Adipocyte (in vitro differentiated cells): ENCODE results near the gene KRT76.

Experiments used
- DNase-seq: peaks from one replicate; pipeline ENCODE4 v3.0.0-alpha.2; 2015; ENCODE audit warnings: low read depth
- H3K27me3 ChIP-seq: replicated peaks from 2 replicates; pipeline ENCODE4 v1.7.0; 2013; ENCODE audit warnings: mild to moderate bottlenecking, low read length, moderate library complexity; ENCODE audit not compliant: control insufficient read depth, insufficient read depth
- H3K36me3 ChIP-seq: 2 replicates; pipeline ENCODE4 v1.7.0; 2013; ENCODE audit warnings: low read length, mild to moderate bottlenecking, moderate library complexity; ENCODE audit not compliant: control insufficient read depth, insufficient read depth, severe bottlenecking
- H3K4me1 ChIP-seq: 2 replicates; pipeline ENCODE4 v1.7.0; 2013; ENCODE audit warnings: mild to moderate bottlenecking, low read length, moderate library complexity; ENCODE audit not compliant: control insufficient read depth, insufficient read depth
- H3K4me3 ChIP-seq: 2 replicates; pipeline ENCODE4 v1.7.0; 2013; ENCODE audit warnings: mild to moderate bottlenecking, low read length, moderate library complexity
- H3K9ac ChIP-seq: 2 replicates; pipeline ENCODE4 v1.7.0; 2013; ENCODE audit warnings: mild to moderate bottlenecking, low read length, moderate library complexity
- H3K9me3 ChIP-seq: 2 replicates; pipeline ENCODE4 v1.7.0; 2013; ENCODE audit warnings: mild to moderate bottlenecking, low read length, moderate library complexity; ENCODE audit not compliant: control insufficient read depth

The KRT76 gene

DNA sequence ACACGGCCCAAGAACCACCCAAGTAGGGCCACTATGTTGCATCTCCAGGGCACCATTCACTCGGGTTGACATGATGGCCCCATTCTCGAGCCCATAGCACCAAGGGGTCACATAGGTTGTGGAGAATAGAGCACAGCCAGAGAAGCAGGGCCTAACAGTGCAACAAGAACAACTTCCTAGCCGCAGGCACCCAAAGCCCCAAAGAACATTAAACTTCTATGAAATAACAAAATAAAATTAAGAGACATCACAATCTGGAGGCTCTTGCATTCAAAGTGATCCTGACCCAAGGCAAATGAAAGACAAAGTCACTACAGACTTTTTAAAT, 34.9 kb upstream of the KRT76 start:
- no peak for DNase-seq
- Histone ChIP-seq H3K36me3 (no peaks in the 10 kb centered on the region), H3K4me3 (no peak overlapping the region), H3K27me3 (peaks cover 59% of the 10 kb centered on the region), H3K9me3 (no peaks in the 10 kb centered on the region), H3K4me1 (no peaks in the 10 kb centered on the region), H3K9ac (no peak overlapping the region)

DNA sequence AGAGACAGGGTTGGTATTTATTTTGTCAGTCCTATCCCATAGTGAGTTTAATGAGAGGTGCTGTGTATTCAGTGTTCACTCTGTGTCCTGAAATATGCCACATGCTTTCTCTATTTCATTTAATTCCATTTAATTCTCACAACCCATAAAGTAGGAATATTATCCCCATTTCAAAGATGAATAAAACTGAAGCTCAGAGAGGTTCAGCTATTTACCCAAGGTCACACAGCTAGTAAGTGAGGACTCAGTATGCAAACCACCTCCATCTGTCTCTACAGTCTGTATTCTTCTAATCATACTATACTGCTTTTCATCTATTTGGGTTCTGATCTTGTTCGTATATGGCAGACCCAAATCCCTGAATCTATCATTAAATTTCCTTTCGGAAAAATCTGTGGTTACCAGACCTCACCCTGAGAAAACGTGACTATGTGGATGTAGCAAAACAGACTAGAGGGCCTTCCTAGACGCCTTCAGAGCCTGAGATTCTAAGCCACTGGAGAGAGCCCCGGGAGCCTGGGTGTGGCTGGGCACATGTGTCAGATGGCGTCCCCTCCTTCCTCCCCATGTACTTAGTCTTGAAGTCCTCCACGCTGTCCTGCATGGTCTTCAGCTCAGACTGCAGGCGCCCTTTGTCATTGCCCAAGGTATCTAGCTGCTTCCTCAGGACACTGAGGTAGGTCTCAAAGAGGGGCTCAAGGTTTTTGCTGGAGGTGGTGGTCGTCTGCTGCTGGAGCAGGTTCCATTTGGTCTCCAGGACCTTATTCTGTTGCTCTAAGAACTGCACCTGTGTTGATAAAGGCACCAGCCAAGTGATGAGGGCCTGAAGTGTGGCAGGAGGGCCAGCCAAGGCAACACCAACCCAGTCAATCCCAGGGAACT, 34.3 kb upstream of the KRT76 start:
- Histone ChIP-seq H3K4me3 (no peak overlapping the region), H3K36me3 (no peaks in the 10 kb centered on the region), H3K27me3 (peaks cover 61% of the 10 kb centered on the region), H3K4me1 (no peaks in the 10 kb centered on the region), H3K9ac (no peak overlapping the region), H3K9me3 (no peaks in the 10 kb centered on the region)
- DNase-seq = no peak

DNA sequence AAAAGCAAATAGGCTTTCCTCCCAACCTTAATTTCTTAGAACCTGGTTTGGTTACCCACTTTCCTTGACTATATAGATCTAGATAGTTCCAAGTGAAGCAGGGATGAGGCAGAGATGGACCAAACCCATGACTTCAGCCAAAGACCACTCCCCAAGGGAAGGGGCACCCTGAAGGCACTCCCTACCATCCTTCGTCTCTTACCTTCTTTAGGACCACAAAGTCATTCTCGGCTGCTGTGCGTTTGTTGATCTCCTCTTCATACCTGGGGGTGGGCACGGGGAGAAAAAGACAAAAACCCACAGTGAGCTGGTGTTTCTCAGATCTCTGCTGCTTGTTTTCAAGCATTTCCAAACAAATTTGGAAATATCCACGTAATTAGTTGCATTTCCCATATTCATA, 33.4 kb upstream of the KRT76 start:
- no peaks in the 10 kb centered on the region for H3K4me1 ChIP-seq
- no peaks in the 10 kb centered on the region for H3K9me3 ChIP-seq
- DNase-seq = no peak
- H3K27me3 ChIP-seq = peaks cover 70% of the 10 kb centered on the region
- no peaks in the 10 kb centered on the region for H3K36me3 ChIP-seq
- no peak overlapping the region for H3K4me3 ChIP-seq
- H3K9ac ChIP-seq = no peak overlapping the region

DNA sequence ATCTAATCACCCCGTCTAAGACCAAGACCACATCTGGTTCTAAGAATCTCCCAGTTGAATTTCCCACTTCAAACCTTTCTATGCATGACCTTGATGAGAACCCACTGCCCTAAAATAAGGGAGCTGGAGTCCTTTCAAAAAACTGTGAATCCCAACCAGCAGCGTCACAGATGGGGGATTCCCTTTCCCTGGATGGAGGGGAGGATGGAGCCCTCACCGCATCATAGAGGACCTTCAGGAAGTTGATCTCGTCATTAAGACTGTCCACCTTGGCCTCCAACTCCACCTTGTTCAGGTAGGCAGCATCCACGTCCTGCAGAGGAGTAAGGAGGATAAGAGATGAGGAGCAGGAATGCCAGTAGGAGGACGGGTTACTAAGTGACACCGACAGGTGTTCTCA, 32.0 kb upstream of the KRT76 start:
- no peak overlapping the region for H3K9ac ChIP-seq
- no peak for DNase-seq
- no peaks in the 10 kb centered on the region for H3K9me3 ChIP-seq
- H3K4me3 ChIP-seq = no peak overlapping the region
- H3K4me1 ChIP-seq = no peaks in the 10 kb centered on the region
- H3K27me3 ChIP-seq = peaks cover 74% of the 10 kb centered on the region
- H3K36me3 ChIP-seq = no peaks in the 10 kb centered on the region

DNA sequence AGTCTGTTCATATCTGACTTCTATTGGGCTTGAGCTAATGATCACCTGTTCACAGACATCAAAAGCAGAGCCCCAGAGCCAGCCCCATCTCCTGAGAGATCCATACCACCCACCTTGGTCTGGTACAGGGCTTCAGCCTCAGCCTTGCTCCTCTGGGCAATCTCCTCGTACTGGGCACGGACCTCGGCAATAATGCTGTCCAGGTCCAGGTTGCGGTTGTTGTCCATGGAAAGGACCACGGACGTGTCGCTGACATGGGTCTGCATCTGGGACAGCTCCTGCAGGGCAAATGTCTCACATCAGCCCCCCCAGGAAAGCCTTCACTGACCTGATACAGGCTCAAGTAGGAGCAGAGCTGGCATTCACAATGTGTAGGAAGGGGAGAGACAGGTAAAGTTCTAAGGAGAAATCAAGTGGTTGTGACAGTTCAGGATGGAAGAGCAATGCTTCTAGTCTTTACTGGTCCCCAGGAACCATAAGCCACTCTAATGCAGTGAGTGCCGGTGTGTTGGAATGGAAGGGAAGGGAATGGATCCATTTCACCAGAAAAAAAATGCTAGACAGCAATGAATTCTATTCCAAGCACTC, 31.5 kb upstream of the KRT76 start:
- Histone ChIP-seq H3K4me3 (no peak overlapping the region), H3K27me3 (peaks cover 73% of the 10 kb centered on the region)
- no peak for DNase-seq

DNA sequence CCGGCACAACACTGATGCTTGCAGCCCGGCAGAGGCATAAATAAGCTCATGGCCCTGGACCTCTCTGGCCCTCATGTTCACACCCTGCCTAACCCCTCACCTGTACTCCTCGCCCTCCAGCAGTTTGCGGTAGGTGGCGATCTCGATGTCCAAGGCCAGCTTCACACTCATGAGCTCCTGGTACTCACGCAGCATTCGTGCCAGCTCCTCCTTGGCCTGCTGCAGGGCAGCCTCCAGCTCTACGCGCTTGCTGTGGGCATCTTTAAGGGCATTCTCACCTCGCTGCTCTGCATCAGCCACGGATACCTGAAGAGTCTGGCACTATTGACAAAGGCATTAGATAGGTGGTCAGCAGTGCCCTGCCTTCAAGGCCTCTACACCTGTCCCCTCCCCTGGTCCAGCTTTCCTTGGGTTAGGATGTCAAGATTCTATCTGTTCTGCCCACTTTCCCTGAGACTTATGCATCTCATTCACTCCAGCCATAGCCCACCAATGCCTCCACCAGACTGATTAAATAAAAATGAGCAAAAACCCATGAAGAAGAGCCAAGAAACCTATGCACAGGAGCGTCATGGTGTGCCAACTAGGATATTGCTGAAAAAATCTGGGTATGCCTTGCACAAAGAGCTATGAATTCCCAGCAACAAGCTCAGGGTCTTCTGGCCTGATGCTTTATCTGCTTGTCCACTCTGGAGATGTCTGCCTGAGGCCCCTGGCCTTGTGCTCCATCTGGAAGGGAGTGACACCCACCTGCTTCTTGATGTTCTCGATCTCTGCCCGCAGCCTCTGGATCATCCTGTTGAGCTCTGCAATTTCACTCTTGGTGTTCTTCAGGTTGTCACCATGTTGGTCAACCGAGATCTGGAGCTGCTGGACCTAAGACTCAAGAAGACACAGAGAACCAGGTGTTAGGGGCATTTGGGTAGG, 30.7 kb upstream of the KRT76 start:
- no peak for DNase-seq
- H3K36me3 ChIP-seq = no peaks in the 10 kb centered on the region
- no peaks in the 10 kb centered on the region for H3K4me1 ChIP-seq
- H3K27me3 ChIP-seq = peaks cover 76% of the 10 kb centered on the region
- no peaks in the 10 kb centered on the region for H3K9me3 ChIP-seq
- H3K9ac ChIP-seq = no peak overlapping the region
- H3K4me3 ChIP-seq = no peak overlapping the region

More for the DNA sequence above, 31.5 kb upstream of the KRT76 start:
- no peaks in the 10 kb centered on the region for H3K9me3 ChIP-seq
- no peak overlapping the region for H3K9ac ChIP-seq
- H3K4me1 ChIP-seq = no peaks in the 10 kb centered on the region
- no peaks in the 10 kb centered on the region for H3K36me3 ChIP-seq

DNA sequence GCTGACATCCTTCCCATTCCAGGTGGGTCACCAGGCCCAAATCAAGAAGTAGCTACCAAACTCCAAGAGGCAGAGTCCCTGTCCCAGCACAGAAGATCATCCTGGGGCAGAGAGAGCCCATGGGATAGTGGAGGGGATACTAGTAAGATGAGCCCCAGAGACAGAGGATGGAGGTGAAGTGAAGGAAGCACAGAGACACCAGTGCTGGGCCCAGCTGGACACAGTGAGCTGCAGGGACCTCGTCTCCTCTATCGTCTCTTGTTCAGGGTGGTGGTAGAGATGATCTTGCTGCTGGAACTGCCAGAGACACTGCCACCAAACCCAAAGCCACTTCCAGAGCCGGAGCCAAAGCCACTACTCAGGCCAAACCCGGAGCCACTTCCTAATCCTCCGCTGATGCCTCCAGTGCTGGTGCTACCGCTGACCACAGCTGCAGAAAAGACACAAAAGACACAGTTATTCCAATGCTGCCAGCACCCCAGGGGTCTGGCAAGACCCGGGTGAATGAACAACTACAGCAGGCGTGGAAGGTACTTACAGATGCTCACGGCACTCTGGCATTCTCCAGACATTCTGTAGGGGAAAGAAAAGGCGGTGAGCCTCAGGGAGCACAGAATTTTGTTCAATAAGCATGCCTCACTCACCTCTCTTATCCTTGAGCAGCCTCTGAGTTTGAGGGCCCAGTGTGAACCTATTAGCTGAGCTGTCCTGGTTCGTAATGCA, 29.8 kb upstream of the KRT76 start:
- no peaks in the 10 kb centered on the region for H3K4me1 ChIP-seq
- DNase-seq = no peak
- no peaks in the 10 kb centered on the region for H3K9me3 ChIP-seq
- no peak overlapping the region for H3K4me3 ChIP-seq
- H3K9ac ChIP-seq = no peak overlapping the region
- H3K27me3 ChIP-seq = peaks cover 68% of the 10 kb centered on the region
- H3K36me3 ChIP-seq = no peaks in the 10 kb centered on the region

DNA sequence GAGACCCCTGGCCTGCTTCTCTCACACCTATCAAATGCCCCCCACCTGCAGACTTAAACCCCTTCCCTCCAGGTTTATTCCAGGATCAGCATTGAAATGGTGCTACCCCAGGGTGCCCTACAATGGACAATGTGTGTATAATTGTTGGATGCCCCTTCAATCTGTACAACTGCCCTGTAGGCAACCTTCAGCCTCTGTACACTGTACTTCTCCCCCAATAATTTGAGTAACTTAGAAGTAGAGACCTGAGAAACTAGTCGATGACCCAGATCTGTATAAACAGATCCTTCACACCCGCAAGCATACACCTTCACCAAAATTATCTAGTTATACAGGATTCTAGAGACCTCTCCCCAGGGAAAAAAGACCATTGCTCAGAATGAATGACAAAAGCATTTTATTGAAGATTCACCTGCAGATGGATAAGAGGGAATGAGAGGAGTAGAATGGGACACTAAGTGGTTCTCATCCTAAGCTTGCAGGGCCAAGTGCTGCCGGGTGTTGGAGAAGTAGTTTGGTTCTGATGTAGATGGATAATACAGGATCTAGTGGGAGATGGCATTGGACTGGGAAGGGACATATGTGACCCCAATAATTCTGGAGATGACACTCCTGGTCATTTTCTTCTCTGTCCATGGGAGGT, 29.1 kb upstream of the KRT76 start:
- Histone ChIP-seq H3K4me1 (no peaks in the 10 kb centered on the region), H3K9ac (no peak overlapping the region), H3K4me3 (no peak overlapping the region), H3K27me3 (peaks cover 61% of the 10 kb centered on the region), H3K36me3 (no peaks in the 10 kb centered on the region), H3K9me3 (no peaks in the 10 kb centered on the region)
- no peak for DNase-seq

DNA sequence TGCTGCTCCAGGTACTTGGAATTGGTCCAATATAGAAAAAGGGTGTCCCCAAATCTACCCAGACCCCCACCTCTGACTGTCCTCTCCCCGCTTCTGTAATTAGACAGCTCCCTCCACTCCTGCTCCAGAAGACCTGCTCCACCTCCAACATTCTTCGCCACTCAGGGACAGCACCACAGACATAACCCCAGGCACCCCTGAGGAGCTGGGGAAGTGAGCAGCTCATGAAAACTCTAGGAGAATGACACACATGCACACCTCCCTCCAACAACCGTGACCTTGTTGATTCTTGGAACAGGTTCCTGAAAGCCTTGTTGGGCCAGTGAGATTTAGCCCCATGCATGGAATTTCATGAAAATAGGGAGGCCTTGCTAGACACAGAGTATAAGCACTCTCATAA, 28.6 kb upstream of the KRT76 start:
- no peaks in the 10 kb centered on the region for H3K4me1 ChIP-seq
- peaks cover 56% of the 10 kb centered on the region for H3K27me3 ChIP-seq
- no peak overlapping the region for H3K9ac ChIP-seq
- no peak for DNase-seq
- H3K36me3 ChIP-seq = no peaks in the 10 kb centered on the region
- H3K4me3 ChIP-seq = no peak overlapping the region
- H3K9me3 ChIP-seq = no peaks in the 10 kb centered on the region

DNA sequence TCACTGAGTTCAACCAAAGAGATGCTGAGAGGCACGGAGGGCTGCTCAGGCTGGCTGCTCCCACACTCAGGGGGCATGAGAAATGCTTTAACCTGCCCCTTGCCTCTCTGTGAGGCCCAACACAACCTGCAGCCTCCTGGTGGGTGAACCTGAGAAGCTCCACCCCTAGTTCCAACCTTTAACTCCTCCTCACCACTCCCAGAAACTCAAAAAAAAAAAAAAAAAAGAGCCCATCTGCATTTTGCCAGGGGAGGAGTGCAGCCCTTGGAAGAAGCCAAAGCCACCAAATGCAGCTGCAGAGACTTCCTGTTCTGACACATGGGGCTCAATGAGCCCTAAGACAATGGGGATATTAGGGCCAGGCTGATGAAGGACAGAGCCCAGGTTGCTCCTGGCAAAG, 27.9 kb upstream of the KRT76 start:
- H3K27me3 ChIP-seq = peaks cover 51% of the 10 kb centered on the region
- no peaks in the 10 kb centered on the region for H3K36me3 ChIP-seq
- no peaks in the 10 kb centered on the region for H3K4me1 ChIP-seq

More for the DNA sequence above, 27.9 kb upstream of the KRT76 start:
- no peaks in the 10 kb centered on the region for H3K9me3 ChIP-seq
- H3K9ac ChIP-seq = no peak overlapping the region
- no peak overlapping the region for H3K4me3 ChIP-seq
- no peak for DNase-seq
